HG02970 (cell line): ENCODE measurements around the gene KLHL42.

Source experiments
- ATAC-seq: cut with Tn5 transposase; IDR thresholded peaks from one replicate; pipeline ENCODE4 v1.9.1; 2021; ENCODE audit warnings: mild to moderate bottlenecking, moderate library complexity, moderate number of reproducible peaks; ENCODE audit not compliant: unreplicated experiment, low FRiP score

Gene KLHL42

DNA sequence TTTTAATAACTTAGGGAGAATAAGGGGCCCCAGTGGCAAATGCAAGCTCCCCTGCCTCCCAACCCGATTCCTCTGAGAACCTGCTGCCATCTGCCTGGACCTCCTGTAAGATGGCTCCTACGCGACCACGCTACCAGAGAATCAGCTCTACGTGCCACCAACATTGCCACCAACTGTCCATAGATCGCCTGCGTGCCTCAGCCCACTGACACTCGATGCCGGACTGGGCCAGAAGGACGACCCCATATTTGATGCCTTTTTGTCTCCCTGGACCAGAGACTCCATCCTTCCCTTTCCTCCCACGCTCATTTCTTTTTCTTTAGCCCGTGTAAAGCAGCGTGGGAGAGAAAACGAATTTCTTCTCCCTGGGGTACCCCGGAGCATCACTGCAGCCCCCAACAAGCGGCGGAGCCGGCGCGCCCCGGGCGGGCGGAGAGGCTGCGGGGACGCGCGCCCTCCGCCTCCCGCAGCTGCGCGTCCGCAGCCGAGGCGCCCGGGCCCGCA, 565 bp upstream of the KLHL42 start:
- no peak for ATAC-seq

DNA sequence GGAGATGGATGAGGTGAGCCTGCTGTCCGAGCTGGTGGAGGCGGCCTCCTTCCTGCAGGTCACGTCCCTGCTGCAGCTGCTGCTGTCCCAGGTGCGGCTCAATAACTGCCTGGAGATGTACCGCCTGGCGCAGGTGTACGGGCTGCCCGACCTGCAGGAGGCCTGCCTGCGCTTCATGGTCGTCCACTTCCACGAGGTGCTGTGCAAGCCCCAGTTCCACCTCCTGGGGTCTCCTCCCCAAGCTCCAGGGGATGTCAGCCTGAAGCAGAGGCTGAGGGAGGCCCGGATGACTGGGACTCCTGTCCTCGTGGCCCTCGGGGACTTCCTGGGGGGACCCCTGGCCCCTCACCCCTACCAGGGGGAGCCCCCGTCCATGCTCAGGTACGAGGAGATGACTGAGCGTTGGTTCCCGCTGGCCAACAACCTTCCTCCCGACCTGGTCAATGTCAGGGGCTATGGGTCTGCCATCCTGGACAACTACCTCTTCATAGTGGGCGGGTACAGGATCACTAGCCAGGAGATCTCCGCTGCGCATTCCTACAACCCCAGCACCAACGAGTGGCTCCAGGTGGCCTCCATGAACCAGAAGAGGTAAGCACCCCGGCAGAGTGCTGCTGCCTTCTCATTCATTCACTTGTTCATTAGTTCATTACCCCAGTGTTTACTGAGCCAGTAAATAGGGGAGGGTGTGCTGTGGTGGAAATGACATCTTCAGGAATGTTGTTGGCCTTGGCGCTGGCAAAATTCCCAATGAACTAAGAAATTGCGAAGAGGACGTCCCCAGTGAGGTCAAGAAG, 777 bp downstream of the KLHL42 start:
- ATAC-seq = peak; percentile 30

DNA sequence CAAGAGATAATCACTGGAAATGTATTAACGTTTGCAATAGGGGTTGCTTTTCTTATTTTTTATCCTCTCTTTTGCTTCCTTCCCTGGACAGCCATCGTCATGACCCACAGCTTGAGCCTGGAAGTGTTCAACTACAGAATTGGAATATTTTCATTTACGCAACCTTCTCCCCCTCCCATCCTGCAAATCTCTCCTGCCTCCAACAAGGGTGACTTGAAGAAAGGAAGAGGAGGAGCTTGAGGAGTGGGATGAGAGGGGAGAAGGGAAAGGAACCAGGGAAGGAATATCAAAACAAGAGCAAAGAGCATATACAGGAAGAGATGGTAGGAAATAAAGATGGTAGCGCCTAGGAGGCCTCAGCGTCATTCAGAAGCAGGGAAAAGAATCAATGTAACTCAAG, 1.6 kb downstream of the KLHL42 start:
- ATAC-seq = no peak

GRCh38 chr12:27782481-27782880, 2.4 kb downstream of the KLHL42 start:
- ATAC-seq = no peak

GRCh38 chr12:27785882-27786570, 6.0 kb downstream of the KLHL42 start:
- ATAC-seq = no peak

DNA sequence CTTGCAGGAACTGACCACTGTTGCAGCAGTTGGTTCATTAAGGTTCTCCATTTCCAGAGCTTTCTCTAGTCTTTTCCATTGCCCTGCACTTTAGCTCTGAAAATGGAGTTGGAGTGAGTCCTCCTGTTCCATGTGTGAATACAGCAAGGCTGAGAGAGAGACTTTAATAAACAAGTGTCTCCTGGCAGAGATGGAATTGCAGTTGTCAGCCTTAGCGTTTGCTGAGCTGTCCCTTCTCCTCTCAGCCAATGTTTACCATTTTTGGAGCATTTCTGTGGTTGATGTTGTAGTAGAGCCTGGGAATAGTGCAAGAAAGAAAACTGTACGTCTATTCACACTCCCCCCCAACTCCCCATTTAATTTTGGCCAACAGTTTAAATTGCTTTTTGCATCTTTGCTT, 7.5 kb downstream of the KLHL42 start:
- no peak for ATAC-seq

- no peak for ATAC-seq
Observed at GRCh38 chr12:27790179-27790578, 10.1 kb downstream of the KLHL42 start.

DNA sequence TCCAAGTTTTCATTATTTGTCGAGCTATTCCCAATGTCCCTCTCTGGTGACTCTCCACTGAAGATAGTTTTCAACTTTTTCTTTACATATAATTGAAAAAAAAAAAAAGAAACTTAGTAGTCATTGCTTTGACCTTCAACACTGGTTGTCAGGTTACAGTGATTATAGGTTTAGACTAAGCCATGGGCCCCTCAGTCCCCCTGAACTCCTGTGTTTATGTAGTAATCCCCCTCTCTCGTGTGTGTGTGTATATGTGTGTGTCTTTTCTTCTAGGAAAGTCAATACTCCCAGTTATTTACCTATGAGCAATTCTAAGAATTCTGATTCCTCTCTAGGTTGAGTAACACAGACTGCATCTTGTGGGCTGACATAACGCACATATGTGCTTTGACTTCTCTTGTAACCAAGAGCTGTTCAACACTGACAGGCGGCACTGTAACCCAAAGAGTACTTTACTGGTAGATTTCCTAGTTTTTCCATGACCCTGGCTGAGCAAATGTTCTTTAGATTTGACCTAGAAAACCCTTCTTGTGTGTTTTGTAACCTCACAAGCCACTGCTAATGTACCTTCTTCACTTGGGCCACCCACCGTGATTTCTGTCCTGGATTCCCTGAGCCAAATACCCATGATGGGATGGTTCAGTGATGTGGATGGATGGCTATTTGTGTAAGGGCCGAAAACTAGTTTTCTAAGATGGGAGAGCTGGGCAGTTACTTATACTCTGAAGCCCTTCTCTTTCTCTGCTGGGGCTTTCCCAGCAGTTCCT, 15.0 kb downstream of the KLHL42 start:
- ATAC-seq = no peak

- ATAC-seq = no peak
Observed at GRCh38 chr12:27796128-27796527, 16.1 kb downstream of the KLHL42 start.

GRCh38 chr12:27797301-27798025, 17.4 kb downstream of the KLHL42 start:
- ATAC-seq = no peak

- ATAC-seq = no peak
Observed at GRCh38 chr12:27800819-27801218, 20.8 kb downstream of the KLHL42 start.

GRCh38 chr12:27801630-27802029, 21.6 kb downstream of the KLHL42 start:
- ATAC-seq = no peak

DNA sequence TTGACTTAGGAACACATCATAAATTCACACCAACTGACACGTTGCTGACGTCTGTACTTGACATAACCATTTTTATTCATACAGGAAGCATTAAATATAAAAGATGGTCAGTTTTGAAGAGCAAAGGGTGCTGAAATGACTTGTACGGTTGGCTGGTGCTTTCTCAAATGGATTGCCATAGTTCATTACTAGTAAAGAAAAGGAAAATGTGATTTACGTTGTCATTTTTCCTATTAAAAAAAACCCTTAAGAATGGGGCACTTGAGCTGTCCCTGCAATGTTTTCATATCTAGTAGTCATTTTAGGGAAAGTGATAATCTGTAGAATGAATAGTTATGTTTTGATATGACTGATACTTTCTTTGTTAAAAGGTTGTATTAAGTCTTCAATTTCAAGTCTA, 22.5 kb downstream of the KLHL42 start:
- ATAC-seq = no peak

- no peak for ATAC-seq
Observed at GRCh38 chr12:27802936-27803335, 22.9 kb downstream of the KLHL42 start.

- ATAC-seq = no peak
Observed at GRCh38 chr12:27805238-27805637, 25.2 kb downstream of the KLHL42 start.

DNA sequence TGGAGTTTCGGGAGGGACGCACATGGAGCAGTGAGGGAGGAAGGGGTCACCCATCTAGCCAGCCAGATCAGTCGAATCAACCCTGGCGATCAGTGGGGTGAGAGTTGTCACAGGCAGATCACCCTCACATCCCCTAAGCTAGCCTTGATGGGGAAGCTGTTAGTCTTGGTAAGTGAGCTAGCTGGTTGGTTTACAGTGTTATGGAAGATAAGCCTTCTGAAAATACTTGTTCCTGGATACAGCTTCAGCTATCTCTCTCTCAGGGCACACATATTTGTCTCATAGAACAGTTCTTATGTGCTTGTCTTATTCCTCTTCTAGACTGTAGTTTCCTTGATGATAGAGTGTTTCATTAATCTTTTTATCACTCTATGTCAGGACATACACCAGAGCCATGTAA, 26.2 kb downstream of the KLHL42 start:
- ATAC-seq = no peak

DNA sequence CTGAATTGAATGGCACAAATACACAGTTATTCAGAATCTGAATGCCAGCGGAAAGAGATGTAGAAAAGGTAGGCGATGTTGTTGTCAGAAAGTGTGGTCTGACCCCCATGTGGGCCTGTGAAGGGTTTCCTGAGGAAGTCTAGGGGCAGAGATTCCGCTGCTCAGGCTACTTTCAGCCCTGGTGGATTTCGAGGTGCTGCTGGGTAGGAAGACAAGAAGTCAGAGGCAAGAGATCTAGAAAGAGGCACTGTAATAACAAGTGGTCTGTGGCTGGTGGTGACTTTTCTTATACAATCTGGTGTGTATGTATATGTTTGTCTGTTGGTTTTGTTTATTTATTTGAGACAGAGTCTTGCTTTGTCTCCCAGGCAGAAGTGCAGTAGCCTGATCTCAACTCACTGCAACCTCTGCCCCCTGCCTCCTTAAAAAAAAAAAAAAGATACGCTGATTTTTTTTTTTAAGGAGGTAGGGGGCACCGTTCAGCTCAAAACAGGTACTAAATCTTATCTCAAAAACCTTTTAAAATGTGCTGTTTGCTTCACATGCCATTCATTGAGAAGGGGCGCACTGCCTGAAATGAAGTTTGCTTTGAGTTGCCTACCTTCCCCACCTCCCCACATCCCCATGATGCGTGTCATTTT, 27.1 kb downstream of the KLHL42 start:
- no peak for ATAC-seq

DNA sequence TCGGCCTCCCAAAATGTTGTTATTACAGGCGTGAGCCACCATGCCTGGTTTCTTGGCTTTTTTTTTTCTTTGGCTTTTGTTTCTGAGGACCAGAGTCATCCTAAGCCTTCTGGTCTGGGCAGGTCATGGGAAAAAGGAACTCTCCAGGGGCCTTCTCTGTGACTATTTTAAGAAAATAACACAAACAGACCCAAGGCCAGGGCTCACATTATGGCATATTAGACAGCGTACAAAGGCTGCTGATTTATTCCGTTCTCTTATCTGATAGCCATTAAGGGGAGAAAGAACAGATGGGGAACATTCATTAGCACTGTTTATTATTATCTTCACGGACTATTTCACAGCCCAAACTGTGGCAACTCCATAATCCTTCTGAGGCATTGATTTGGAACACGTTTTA, 28.8 kb downstream of the KLHL42 start:
- no peak for ATAC-seq

- ATAC-seq = no peak
Observed at GRCh38 chr12:27810756-27811155, 30.7 kb downstream of the KLHL42 start.

DNA sequence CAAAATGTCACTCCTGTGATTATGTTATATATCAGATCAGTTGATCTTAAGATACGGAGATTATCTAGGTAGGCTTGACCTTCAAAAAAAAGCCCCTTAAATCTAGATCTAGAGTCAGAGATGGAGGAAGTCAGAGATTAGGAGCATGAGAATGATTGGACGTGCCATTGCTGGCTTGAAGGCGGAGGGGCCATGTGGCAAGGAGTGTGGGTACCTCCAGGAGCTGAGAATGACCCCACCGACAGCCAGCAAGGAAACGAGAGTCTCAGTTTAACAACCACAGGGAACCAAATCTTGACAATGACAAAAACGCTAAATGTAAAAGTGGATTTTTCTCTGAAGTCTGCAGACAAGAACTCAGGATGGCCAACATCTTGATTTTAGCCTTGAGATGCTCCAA, 32.5 kb downstream of the KLHL42 start:
- no peak for ATAC-seq
